Stimulated activated CD8-positive, alpha-beta memory T cell treated with anti-CD3 and anti-CD28 coated beads, Interleukin-7, amount 100 ng/mL, for 1 hour (primary cell): ENCODE results near the gene UXS1.

Experiments
- DNase-seq, 2 donors: peaks; one replicate each; pipeline ENCODE4 v3.0.0-alpha.2; 2020; ENCODE audit warnings: low read depth in 2 of 2

UXS1 gene

GRCh38 chr2:106053116-106053515 is 141.0 kb downstream of the UXS1 start:
- no peak for DNase-seq

- no peak for DNase-seq
Observed at GRCh38 chr2:106044859-106045258, 149.2 kb downstream of the UXS1 start.

DNA sequence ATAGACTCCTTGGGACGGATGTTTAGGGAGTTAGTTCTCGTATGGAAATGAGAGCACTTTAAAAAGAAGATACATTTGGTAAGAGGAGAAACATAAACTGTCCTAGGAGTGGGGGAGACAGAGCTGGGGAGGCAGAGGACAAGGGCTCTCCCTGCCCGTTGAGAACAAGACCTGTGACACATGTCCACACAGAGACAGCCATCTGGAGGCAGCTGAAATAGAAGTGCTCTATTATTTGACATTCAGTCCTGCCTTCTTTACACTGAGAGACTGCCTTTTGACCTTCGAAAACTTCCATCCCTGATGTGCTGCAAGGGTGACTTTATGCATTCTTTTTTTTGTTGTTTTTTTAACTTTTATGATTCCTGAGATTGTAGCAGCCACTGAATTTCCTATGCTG is 150.1 kb downstream of the UXS1 start:
- no peak for DNase-seq
